K562 (cell line): Measurements from ENCODE around the gene PRDX4. TPM values are rescaled to one million over a fixed set of nuclear protein-coding genes. Genes with fewer than 3 reads are reported as not detected.

Experiments used
- ATAC-seq: fragments of 200-7000 bp; cut with Tn5 transposase; 3 replicates; pipeline ENCODE4 v1.9.1; 2020; ENCODE audit warnings: moderate library complexity
- BruUV-seq: library from RNA; stranded (reverse); fragments of 400-500 nt; replicated peaks from 2 replicates; lab custom pipeline; 2021; lab: Mats Ljungman, UMichigan
- CTCF ChIA-PET: fragments of 300-600 bp; formaldehyde crosslinking; extraction: SDS; loops from one replicate; lab custom pipeline; 2021; ENCODE audit warnings: low intra/inter-chr PET ratio; lab: Yijun Ruan, JAX
- POLR2A ChIA-PET: fragments of 300-600, 350-650 bp; sonication (Branson Sonifier 250); formaldehyde crosslinking; extraction: SDS; loops from one replicate; lab custom pipeline; 2021; ENCODE audit warnings: antibody characterized with exemption, inconsistent platforms; lab: Yijun Ruan, JAX
- DNase-seq, 4 experiments: peaks; one replicate each; pipeline versions ENCODE4 v3.0.0 to v3.0.0-alpha.2; 2011 to 2018; ENCODE audit warnings: low spot score in 3 of 4, mixed read lengths in 3 of 4; ENCODE audit errors: extremely low read depth in 1 of 4
- FAIRE-seq: peaks from 2 replicates; lab custom pipeline; 2011; peaks lifted over from hg19 to GRCh38; lab: Jason Lieb, UNC
- H2AFZ ChIP-seq: 2 replicates; pipeline ENCODE4 v1.6.0; 2011; ENCODE audit warnings: low read depth, low read length, control low read depth, inconsistent platforms
- H3K27ac ChIP-seq: fragments of 200-600 bp; 3 replicates; pipeline ENCODE4 v1.8.0; 2011; ENCODE audit warnings: low read depth, mild to moderate bottlenecking, control low read depth, inconsistent platforms, low read length, moderate library complexity, mixed read lengths; ENCODE audit errors: extremely low read depth
- H3K27me3 ChIP-seq, 2 experiments: fragments of 300-600 bp in 1 of 2; 2 replicates in 1 of 2; 3 replicates in 1 of 2; pipeline versions ENCODE4 v1.6.0 to v1.8.0; 2011; ENCODE audit warnings: inconsistent platforms in 2 of 2, low read length in 2 of 2, mild to moderate bottlenecking in 1 of 2, mixed read lengths in 1 of 2, moderate library complexity in 1 of 2; ENCODE audit not compliant: control insufficient read depth in 2 of 2, insufficient read depth in 2 of 2
- H3K36me3 ChIP-seq: fragments of 300-600 bp; 3 replicates; pipeline ENCODE4 v1.8.0; 2011; ENCODE audit warnings: mild to moderate bottlenecking, low read length, inconsistent platforms; ENCODE audit not compliant: control insufficient read depth, insufficient read depth
- H3K4me1 ChIP-seq, 2 experiments: fragments of 200-600 bp in 1 of 2; replicated peaks in 1 of 2; 2 replicates in 1 of 2; 3 replicates in 1 of 2; pipeline versions ENCODE4 v1.5.1 to v1.8.0; 2011; ENCODE audit warnings: inconsistent platforms in 2 of 2, low read length in 2 of 2, mild to moderate bottlenecking in 1 of 2, mixed read lengths in 1 of 2, moderate library complexity in 1 of 2; ENCODE audit not compliant: control insufficient read depth in 2 of 2, insufficient read depth in 2 of 2
- H3K4me2 ChIP-seq: 2 replicates; pipeline ENCODE4 v1.6.1; 2011; ENCODE audit warnings: low read length, control low read depth, inconsistent platforms, mixed read lengths; ENCODE audit not compliant: insufficient read depth
- H3K4me3 ChIP-seq: fragments of 200-600 bp; sonication (generic), shearing (Covaris generic); 2 replicates; pipeline ENCODE4 v1.5.1; 2016; ENCODE audit warnings: control low read depth, inconsistent platforms
- H3K79me2 ChIP-seq: fragments of 200-600 bp; 3 replicates; pipeline ENCODE4 v1.8.0; 2011; ENCODE audit warnings: low read length, inconsistent platforms; ENCODE audit not compliant: control insufficient read depth, insufficient read depth
- H3K9ac ChIP-seq, 2 experiments: 2 replicates each; pipeline versions ENCODE4 v1.6.0 to v1.6.1; 2011; ENCODE audit warnings: low read depth in 2 of 2, low read length in 2 of 2, control low read depth in 1 of 2, inconsistent platforms in 1 of 2, mild to moderate bottlenecking in 1 of 2, mixed read lengths in 1 of 2; ENCODE audit not compliant: insufficient read depth in 1 of 2
- H3K9me1 ChIP-seq: one replicate; pipeline ENCODE4 v1.6.0; 2011; ENCODE audit warnings: inconsistent platforms, mild to moderate bottlenecking, low read length, moderate library complexity; ENCODE audit not compliant: control insufficient read depth, insufficient read depth
- H3K9me3 ChIP-seq: replicated peaks from 2 replicates; pipeline ENCODE4 v1.5.1; 2011; ENCODE audit warnings: low read depth, low read length, inconsistent platforms; ENCODE audit not compliant: control insufficient read depth, insufficient read depth
- H4K20me1 ChIP-seq: replicated peaks from 2 replicates; pipeline ENCODE4 v1.6.1; 2011; ENCODE audit warnings: low read length, inconsistent platforms, mixed read lengths; ENCODE audit not compliant: control insufficient read depth, insufficient read depth
- CXXC5 ChIP-seq: fragments of 250-450 bp; sonication (Bioruptor Pico); IDR thresholded peaks from 2 replicates; pipeline ENCODE4 v1.8.0; 2022; ENCODE audit warnings: inconsistent platforms, mild to moderate bottlenecking, moderate library complexity
- FIP1L1 ChIP-seq: fragments of 200-400 bp; formaldehyde crosslinking; IDR thresholded peaks from 2 replicates; pipeline ENCODE4 v1.6.1; 2018; ENCODE audit warnings: mild to moderate bottlenecking, low read depth, low read length; ENCODE audit not compliant: poor library complexity, severe bottlenecking
- FOSL1 ChIP-seq: fragments of 200-800 bp; sonication (Bioruptor generic); conservative IDR thresholded peaks from 2 replicates; pipeline ENCODE4 v1.6.1; 2016; ENCODE audit warnings: missing genetic modification characterization, missing compliant biosample characterization
- SNAPC5 ChIP-seq: fragments of 250-450 bp; sonication (Bioruptor Pico); IDR thresholded peaks from 2 replicates; pipeline ENCODE4 v1.8.0; 2021; ENCODE audit warnings: moderate library complexity, mild to moderate bottlenecking, inconsistent platforms
- STAT5A ChIP-seq: IDR thresholded peaks from 2 replicates; pipeline ENCODE4 v1.6.1; 2012; ENCODE audit warnings: low read length, inconsistent platforms, borderline replicate concordance
- ZC3H11A ChIP-seq: IDR thresholded peaks from 2 replicates; pipeline ENCODE4 v1.6.1; 2012; ENCODE audit warnings: low read depth, low read length, improper control_type of control experiment
- ZKSCAN3 ChIP-seq: fragments of 250-450 bp; sonication (Bioruptor Pico); IDR thresholded peaks from 2 replicates; pipeline ENCODE4 v1.4.0; 2020
- ZNF740 ChIP-seq, 3 experiments: fragments of 200-800 bp in 1 of 3; sonication (Bioruptor generic) in 1 of 3; sonication (generic) in 1 of 3; formaldehyde crosslinking in 1 of 3; IDR thresholded peaks; 2 replicates each; pipeline versions ENCODE4 v1.6.1 to v1.8.0; 2016 to 2022; ENCODE audit warnings: mild to moderate bottlenecking in 2 of 3, missing compliant biosample characterization in 2 of 3, missing genetic modification characterization in 2 of 3, missing genetic modification reagents in 1 of 3
- whole genome bisulfite sequencing: fragments of 100-300 bp; shearing (Covaris generic); methylation state at CpG from one replicate; pipeline ENCODE4 v1.1.6; 2016; ENCODE audit warnings: low coverage, mixed read lengths; ENCODE audit not compliant: insufficient coverage; ENCODE audit errors: missing lambda C conversion rate; 5-methylcytosine and 5-hydroxymethylcytosine counted together
- in situ Hi-C: fragments of 300-500 bp; cut with MboI; formaldehyde crosslinking; loops from 4 replicates; pipeline ENCODE4 v1.15.0; 2018; ENCODE audit warnings: inconsistent platforms, mixed read lengths
- intact Hi-C: fragments of 100-400 bp; cut with micrococcal nuclease; formaldehyde crosslinking; loops from 2 replicates; pipeline ENCODE4 v1.14.2; 2022
- polyA plus RNA-seq, 8 experiments: library from polyadenylated mRNA; depleted of rRNA in 4 of 8; stranded (reverse) in 5 of 8; unstranded in 3 of 8; fragments of >200 nt; fragmentation: Nextera tagmentation in 2 of 8; fragmentation: Illumina TruSeq in 1 of 8; extraction: Ambion mirVana in 2 of 8; extraction: Trizol in 1 of 8; gene quantifications; 2 replicates each; pipeline versions ENCODE4 v1.2.1 to v1.2.3, GENCODE V29; 2011 to 2014; ENCODE audit warnings: inconsistent platforms in 1 of 8, missing spikeins in 1 of 8
- total RNA-seq, 7 experiments: library from RNA; depleted of rRNA in 6 of 7; stranded (reverse); fragments of >200 nt in 6 of 7; fragmentation: Illumina TruSeq in 2 of 7; extraction: Trizol in 2 of 7; gene quantifications; 2 replicates each; pipeline versions ENCODE4 v1.2.1 to v1.2.3, GENCODE V29; 2011 to 2021; ENCODE audit warnings: low replicate concordance in 1 of 7

PRDX4 gene
- total and polyA plus RNA-seq, 9 of the 15 experiments (the other 6 are each of a cell fraction or from before 2014, with no cell fraction given), result 28.6 to 253 (median 153) TPM

GRCh38 chrX:23726191-23726590, 58.9 kb downstream of the PRDX4 start:
- ChIA-PET CTCF (no interaction called here), POLR2A (interaction anchor here (0.9 kb wide), 1 partner anchor 11 kb away, joined by 3 read pairs; no protein-coding TSS in a partner anchor)
- intact Hi-C loops, result no loop called here

More at GRCh38 chrX:23726191-23726590, 58.9 kb downstream of the PRDX4 start:
- WGBS, result 88% methylated on average over 5 of the region's 6 CpGs
- no peak for ATAC-seq
- no TSS peak for BruUV-seq
- Histone ChIP-seq H3K4me3 (no peak overlapping the region), H2AFZ (no peak overlapping the region), H3K4me1 (no peaks in the 10 kb centered on the region), H4K20me1 (no peaks in the 10 kb centered on the region), H3K27me3 (no peaks in the 10 kb centered on the region), H3K9ac (no peak overlapping the region), H3K9me3 (no peaks in the 10 kb centered on the region), H3K36me3 (peaks cover 48% of the 10 kb centered on the region), H3K79me2 (no peaks in the 10 kb centered on the region), H3K9me1 (no peaks in the 10 kb centered on the region), H3K4me2 (no peak overlapping the region), H3K27ac (no peak overlapping the region)
- TF ChIP-seq ZC3H11A (no peak), CXXC5 (no peak), SNAPC5 (no peak), ZNF740 (CRISPR knock-in tag; IDR thresholded peaks at IDR 0.05) (no peak), ZNF740 (tag; IDR thresholded peaks at IDR 0.05) (no peak), FIP1L1 (no peak), ZKSCAN3 (CRISPR knock-in tag) (no peak), FOSL1 (no peak), STAT5A (no peak)
- in situ Hi-C loops, result no loop called here
- DNase-seq, result no peak
- no peak for FAIRE-seq
